ENCODE measurements around the gene POU2AF2.

GRCh38 chr11:111326824-111327223, 81.3 kb downstream of the POU2AF2 start:
- TF ChIP-seq CTCF (IDR thresholded peaks at IDR 0.05): no peak
- no peak for TF ChIP-seq POLR2A (IDR thresholded peaks at IDR 0.05)
- TF ChIP-seq POLR2AphosphoS5 (IDR thresholded peaks at IDR 0.05): no peak
- TF ChIP-seq EP300 (IDR thresholded peaks at IDR 0.05): no peak
